IMR-90 (cell line): ENCODE measurements around the gene WDR13. TPM values are rescaled to one million over a fixed set of nuclear protein-coding genes. Genes with fewer than 3 reads are reported as not detected.

Source experiments
- ATAC-seq: fragments of 200-7000 bp; cut with Tn5 transposase; 2 replicates; pipeline ENCODE4 v1.9.1; 2020; ENCODE audit warnings: low read depth, mild to moderate bottlenecking, moderate library complexity
- BruUV-seq: library from RNA; stranded (reverse); fragments of 400-500 nt; replicated peaks from 2 replicates; lab custom pipeline; 2021; lab: Mats Ljungman, UMichigan
- CTCF ChIA-PET: fragments of 300-600 bp; formaldehyde crosslinking; extraction: SDS; loops from one replicate; lab custom pipeline; 2021; ENCODE audit warnings: antibody characterized with exemption; lab: Yijun Ruan, JAX
- POLR2A ChIA-PET: fragments of 300-600 bp; sonication (Branson Sonifier 250); formaldehyde crosslinking; loops from one replicate; lab custom pipeline; 2022; ENCODE audit warnings: antibody characterized with exemption; ENCODE audit not compliant: unreplicated experiment; lab: Charles Lee
- DNase-seq: peaks from one replicate; pipeline ENCODE4 v3.0.0; 2013
- H2AFZ ChIP-seq: replicated peaks from 2 replicates; pipeline ENCODE3; 2013; ENCODE audit warnings: low read length, mild to moderate bottlenecking; ENCODE audit not compliant: poor library complexity
- H2AK5ac ChIP-seq: 2 replicates; pipeline ENCODE4 v1.6.1; 2013; ENCODE audit warnings: low read depth, low read length, inconsistent platforms
- H2AK9ac ChIP-seq: replicated peaks from 2 replicates; pipeline ENCODE3; 2013; ENCODE audit warnings: mild to moderate bottlenecking, low read depth, low read length, moderate library complexity; ENCODE audit not compliant: poor library complexity
- H2BK120ac ChIP-seq: 2 replicates; pipeline ENCODE4 v1.6.1; 2013; ENCODE audit warnings: low read depth, low read length, inconsistent platforms
- H2BK15ac ChIP-seq: 3 replicates; pipeline ENCODE4 v1.6.1; 2013; ENCODE audit warnings: low read depth, low read length, inconsistent platforms
- H2BK20ac ChIP-seq: 2 replicates; pipeline ENCODE4 v1.6.1; 2013; ENCODE audit warnings: low read depth, mild to moderate bottlenecking, inconsistent platforms, low read length, moderate library complexity
- H2BK5ac ChIP-seq: 2 replicates; pipeline ENCODE4 v1.6.1; 2013; ENCODE audit warnings: mild to moderate bottlenecking, low read depth, low read length, inconsistent platforms; ENCODE audit not compliant: poor library complexity, severe bottlenecking
- H3K14ac ChIP-seq: replicated peaks from 2 replicates; pipeline ENCODE4 v1.6.1; 2013; ENCODE audit warnings: low read depth, low read length, inconsistent platforms
- H3K18ac ChIP-seq: 2 replicates; pipeline ENCODE4 v1.6.1; 2013; ENCODE audit warnings: low read depth, low read length, control low read depth
- H3K23ac ChIP-seq: 2 replicates; pipeline ENCODE4 v1.6.1; 2013; ENCODE audit warnings: low read depth, low read length, inconsistent platforms
- H3K27ac ChIP-seq: 2 replicates; pipeline ENCODE4 v1.5.1; 2013; ENCODE audit warnings: mild to moderate bottlenecking, control low read depth, low read length; ENCODE audit not compliant: insufficient read depth
- H3K27me3 ChIP-seq: 2 replicates; pipeline ENCODE4 v1.6.1; 2013; ENCODE audit warnings: low read length; ENCODE audit not compliant: control insufficient read depth, insufficient read depth
- H3K36me3 ChIP-seq: 2 replicates; pipeline ENCODE4 v1.6.1; 2013; ENCODE audit warnings: low read length, mixed read lengths; ENCODE audit not compliant: control insufficient read depth, insufficient read depth
- H3K4ac ChIP-seq: 2 replicates; pipeline ENCODE4 v1.6.1; 2013; ENCODE audit warnings: low read depth, low read length, inconsistent platforms
- H3K4me1 ChIP-seq: 2 replicates; pipeline ENCODE4 v1.6.1; 2013; ENCODE audit warnings: low read length, mixed read lengths; ENCODE audit not compliant: control insufficient read depth, insufficient read depth
- H3K4me2 ChIP-seq: 2 replicates; pipeline ENCODE4 v1.6.1; 2013; ENCODE audit warnings: low read depth, mild to moderate bottlenecking, control low read depth, low read length, moderate library complexity
- H3K4me3 ChIP-seq: 2 replicates; pipeline ENCODE4 v1.5.1; 2013; ENCODE audit warnings: low read depth, mild to moderate bottlenecking, control low read depth, low read length, moderate library complexity; ENCODE audit not compliant: insufficient read depth
- H3K56ac ChIP-seq: 2 replicates; pipeline ENCODE4 v1.6.1; 2013; ENCODE audit warnings: low read length, inconsistent platforms; ENCODE audit not compliant: insufficient read depth; ENCODE audit errors: extremely low read depth
- H3K79me1 ChIP-seq, 2 experiments: 2 replicates each; pipeline ENCODE4 v1.6.1; 2013; ENCODE audit warnings: low read length in 2 of 2, inconsistent platforms in 1 of 2, low read depth in 1 of 2
- H3K9ac ChIP-seq: 2 replicates; pipeline ENCODE4 v1.6.1; 2013; ENCODE audit warnings: low read depth, low read length, control low read depth
- H3K9me1 ChIP-seq: 2 replicates; pipeline ENCODE4 v1.6.1; 2013; ENCODE audit warnings: low read length, inconsistent platforms; ENCODE audit not compliant: insufficient read depth
- H3K9me3 ChIP-seq: 2 replicates; pipeline ENCODE4 v1.6.1; 2013; ENCODE audit warnings: low read length; ENCODE audit not compliant: control insufficient read depth, insufficient read depth
- H4K20me1 ChIP-seq: 2 replicates; pipeline ENCODE4 v1.6.1; 2013; ENCODE audit warnings: low read length, inconsistent platforms; ENCODE audit not compliant: insufficient read depth
- H4K5ac ChIP-seq: 2 replicates; pipeline ENCODE4 v1.6.1; 2013; ENCODE audit warnings: mild to moderate bottlenecking, low read depth, low read length, control low read depth
- H4K8ac ChIP-seq, 2 experiments: 2 replicates each; pipeline ENCODE4 v1.6.1; 2013; ENCODE audit warnings: low read depth in 2 of 2, low read length in 2 of 2, control low read depth in 1 of 2, inconsistent platforms in 1 of 2
- H4K91ac ChIP-seq: 2 replicates; pipeline ENCODE4 v1.6.1; 2013; ENCODE audit warnings: low read depth, low read length, inconsistent platforms; ENCODE audit not compliant: insufficient read depth
- BHLHE40 ChIP-seq: fragments of 150-350 bp; IDR thresholded peaks from 2 replicates; pipeline ENCODE4 v1.6.1; 2016; ENCODE audit warnings: mild to moderate bottlenecking, low read depth, low read length
- CEBPB ChIP-seq: IDR thresholded peaks from 2 replicates; pipeline ENCODE4 v1.6.1; 2012; ENCODE audit warnings: low read depth, low read length, improper control_type of control experiment
- CHD1 ChIP-seq: IDR thresholded peaks from 2 replicates; pipeline ENCODE4 v1.6.1; 2012; ENCODE audit warnings: low read depth, low read length, improper control_type of control experiment
- CTCF ChIP-seq: conservative IDR thresholded peaks from 2 replicates; pipeline ENCODE4 v1.5.1; 2012; ENCODE audit warnings: mild to moderate bottlenecking, low read depth, low read length, improper control_type of control experiment
- ELK1 ChIP-seq: fragments of 150-350 bp; IDR thresholded peaks from 2 replicates; pipeline ENCODE4 v1.6.1; 2016; ENCODE audit warnings: low read depth, mild to moderate bottlenecking, low read length, moderate library complexity, borderline replicate concordance
- FOS ChIP-seq: fragments of 150-350 bp; IDR thresholded peaks from 2 replicates; pipeline ENCODE4 v1.6.1; 2016; ENCODE audit warnings: low read depth, low read length
- MAFK ChIP-seq: IDR thresholded peaks from 2 replicates; pipeline ENCODE4 v1.6.1; 2012; ENCODE audit warnings: low read depth, low read length, improper control_type of control experiment
- MAZ ChIP-seq: IDR thresholded peaks from 2 replicates; pipeline ENCODE4 v1.6.1; 2012; ENCODE audit warnings: low read depth, mild to moderate bottlenecking, low read length, improper control_type of control experiment, moderate library complexity, borderline replicate concordance
- MXI1 ChIP-seq: IDR thresholded peaks from 2 replicates; pipeline ENCODE4 v1.6.1; 2012; ENCODE audit warnings: low read depth, mild to moderate bottlenecking, low read length, moderate library complexity, borderline replicate concordance
- NFE2L2 ChIP-seq: fragments of 150-350 bp; IDR thresholded peaks from 2 replicates; pipeline ENCODE4 v1.6.1; 2016; ENCODE audit warnings: low read depth, mild to moderate bottlenecking, low read length
- POLR2A ChIP-seq: IDR thresholded peaks from 2 replicates; pipeline ENCODE4 v1.6.1; 2012; ENCODE audit warnings: mild to moderate bottlenecking, low read depth, low read length
- RAD21 ChIP-seq: IDR thresholded peaks from 2 replicates; pipeline ENCODE4 v1.6.1; 2012; ENCODE audit warnings: low read length, improper control_type of control experiment
- RCOR1 ChIP-seq: IDR thresholded peaks from 2 replicates; pipeline ENCODE4 v1.6.1; 2012; ENCODE audit warnings: mild to moderate bottlenecking, low read length, improper control_type of control experiment; ENCODE audit not compliant: insufficient replicate concordance
- RFX5 ChIP-seq: IDR thresholded peaks from 2 replicates; pipeline ENCODE4 v1.8.0; 2012; ENCODE audit warnings: low read depth, mild to moderate bottlenecking, low read length, moderate library complexity
- SMC3 ChIP-seq: fragments of 150-350 bp; IDR thresholded peaks from 2 replicates; pipeline ENCODE4 v1.6.1; 2016; ENCODE audit warnings: low read depth, mild to moderate bottlenecking, antibody characterized with exemption, low read length, moderate library complexity
- USF2 ChIP-seq: fragments of 150-350 bp; IDR thresholded peaks from 2 replicates; pipeline ENCODE4 v1.6.1; 2017; ENCODE audit warnings: mild to moderate bottlenecking, antibody characterized with exemption, low read length, low read depth
- WGBS, 2 experiments: methylation state at CpG; one replicate each; pipeline versions ENCODE4 v1.1.5 to v1.1.7; 2013; ENCODE audit warnings: missing lambda C conversion rate in 2 of 2; ENCODE audit not compliant: insufficient read length in 1 of 2; ENCODE audit errors: extremely low coverage in 2 of 2; 5-methylcytosine and 5-hydroxymethylcytosine counted together
- dilution Hi-C: fragments of 300-500 bp; cut with HindIII; formaldehyde crosslinking; loops from one replicate; pipeline ENCODE4 v1.14.3; 2018; ENCODE audit warnings: low sequenced_read_pairs; ENCODE audit not compliant: unreplicated experiment
- in situ Hi-C: fragments of 300-500 bp; cut with MboI; formaldehyde crosslinking; loops from 3 replicates; pipeline ENCODE4 v1.14.3; 2019; ENCODE audit warnings: low sequenced_read_pairs, inconsistent platforms, mixed read lengths
- intact Hi-C: fragments of 100-400 bp; cut with micrococcal nuclease; formaldehyde crosslinking; loops from 2 replicates; pipeline ENCODE4 v1.10.0; 2022
- polyA plus RNA-seq, 3 experiments: library from polyadenylated mRNA; depleted of rRNA; stranded (reverse); fragments of >200 nt; gene quantifications; 2 replicates each; pipeline ENCODE4 v1.2.3, GENCODE V29; 2012; ENCODE audit warnings: low replicate concordance in 1 of 3
- total RNA-seq: library from RNA; depleted of rRNA; stranded (reverse); fragments of >200 nt; gene quantifications from 2 replicates; pipeline ENCODE4 v1.2.3, GENCODE V29; 2012

WDR13 gene
- total and polyA plus RNA-seq, 2 of the 4 experiments (the other 2 are of a cell fraction), result 62.7 to 153 TPM

GRCh38 chrX:48584698-48585097 lies 12.6 kb upstream of the WDR13 start:
- peaks cover 3% of the 10 kb centered on the region; the same call in 1 of the 2 replicates for H3K4me1 ChIP-seq

More at GRCh38 chrX:48584698-48585097, 12.6 kb upstream of the WDR13 start:
- H4K8ac ChIP-seq, result no peak overlapping the region
- no peaks in the 10 kb centered on the region for H3K79me1 ChIP-seq
- no peak overlapping the region for H3K4me3 ChIP-seq
- DNase-seq (no peak), ATAC-seq (no peak)
- no peak overlapping the region for H2BK5ac ChIP-seq
- intact Hi-C loops (no loop called here), dilution Hi-C loops (no loop called here), in situ Hi-C loops (no loop called here)
- H2BK15ac ChIP-seq, result no peak overlapping the region
- no peak overlapping the region for H3K18ac ChIP-seq
- H2BK120ac ChIP-seq, result no peak overlapping the region
- no peak overlapping the region for H2AK9ac ChIP-seq
- ChIA-PET CTCF (no interaction called here), POLR2A (interaction anchor here (0.7 kb wide), 1 partner anchor 9 kb away, joined by 9 read pairs; no protein-coding TSS in a partner anchor)
- no TSS peak for BruUV-seq
- no peak overlapping the region for H2AFZ ChIP-seq
- H3K27me3 ChIP-seq, result no peaks in the 10 kb centered on the region
- no peak overlapping the region for H4K91ac ChIP-seq
- no peak overlapping the region for H3K4ac ChIP-seq
- H3K14ac ChIP-seq, result no peak overlapping the region
- no peak overlapping the region for H2AK5ac ChIP-seq
- H3K36me3 ChIP-seq, result peaks cover 2% of the 10 kb centered on the region; the same call in 1 of the 2 replicates
- H3K4me2 ChIP-seq, result no peak overlapping the region
- no peak overlapping the region for H4K5ac ChIP-seq
- WGBS, 2 experiments, result no CpG with 5 or more reads among the region's 2 CpGs
- no peaks in the 10 kb centered on the region for H3K9me3 ChIP-seq
- 0 out of 2 replicates have a peak, but pooled peaks cover 3% of the 10 kb centered on the region for H4K20me1 ChIP-seq
- H3K27ac ChIP-seq, result no peak overlapping the region
- H3K9ac ChIP-seq, result no peak overlapping the region
- H3K9me1 ChIP-seq, result 0 out of 2 replicates have a peak, but pooled peaks cover 2% of the 10 kb centered on the region
- TF ChIP-seq FOS (no peak), USF2 (no peak), SMC3 (no peak), RAD21 (no peak), MXI1 (no peak), CHD1 (no peak), RFX5 (no peak), CTCF (no peak), MAZ (no peak), NFE2L2 (no peak), MAFK (no peak), POLR2A (no peak), ELK1 (no peak), RCOR1 (no peak), BHLHE40 (no peak), CEBPB (no peak)
- no peak overlapping the region for H3K56ac ChIP-seq
- no peak overlapping the region for H2BK20ac ChIP-seq
- H3K23ac ChIP-seq, result no peak overlapping the region
